HT1080 (cell line): ENCODE data around the gene POFUT1. TPM values are rescaled to one million over a fixed set of nuclear protein-coding genes. Genes with fewer than 3 reads are reported as not detected.
"Not testable (repeated sequence)": the region's sequence is repeated elsewhere in the genome, so short reads cannot be mapped to it uniquely, and the experiment has no call there.

ENCODE experiments used
- DNase-seq: peaks from one replicate; pipeline ENCODE4 v3.0.0-alpha.2; 2015; ENCODE audit warnings: low read depth
- polyA plus RNA-seq, 2 experiments: library from polyadenylated mRNA; depleted of rRNA; stranded (reverse); fragments of >200 nt; gene quantifications; 2 replicates each; pipeline ENCODE4 v1.2.3, GENCODE V29; 2015
- total RNA-seq: library from RNA; depleted of rRNA; stranded (reverse); fragments of >200 nt; shearing (Covaris generic); gene quantifications from 2 replicates; pipeline ENCODE4 v1.2.3, GENCODE V29; 2014; rRNA removed

Gene POFUT1
- total RNA-seq, result 75.8 and 82.3 TPM in 2 replicates
- polyA plus RNA-seq (2015; cell fraction: cytosol; rRNA removed), result 85.8 and 87.9 TPM in 2 replicates
- 88.7 and 92.7 TPM in 2 replicates for polyA plus RNA-seq (2015; cell fraction: nucleus; rRNA removed)

DNA sequence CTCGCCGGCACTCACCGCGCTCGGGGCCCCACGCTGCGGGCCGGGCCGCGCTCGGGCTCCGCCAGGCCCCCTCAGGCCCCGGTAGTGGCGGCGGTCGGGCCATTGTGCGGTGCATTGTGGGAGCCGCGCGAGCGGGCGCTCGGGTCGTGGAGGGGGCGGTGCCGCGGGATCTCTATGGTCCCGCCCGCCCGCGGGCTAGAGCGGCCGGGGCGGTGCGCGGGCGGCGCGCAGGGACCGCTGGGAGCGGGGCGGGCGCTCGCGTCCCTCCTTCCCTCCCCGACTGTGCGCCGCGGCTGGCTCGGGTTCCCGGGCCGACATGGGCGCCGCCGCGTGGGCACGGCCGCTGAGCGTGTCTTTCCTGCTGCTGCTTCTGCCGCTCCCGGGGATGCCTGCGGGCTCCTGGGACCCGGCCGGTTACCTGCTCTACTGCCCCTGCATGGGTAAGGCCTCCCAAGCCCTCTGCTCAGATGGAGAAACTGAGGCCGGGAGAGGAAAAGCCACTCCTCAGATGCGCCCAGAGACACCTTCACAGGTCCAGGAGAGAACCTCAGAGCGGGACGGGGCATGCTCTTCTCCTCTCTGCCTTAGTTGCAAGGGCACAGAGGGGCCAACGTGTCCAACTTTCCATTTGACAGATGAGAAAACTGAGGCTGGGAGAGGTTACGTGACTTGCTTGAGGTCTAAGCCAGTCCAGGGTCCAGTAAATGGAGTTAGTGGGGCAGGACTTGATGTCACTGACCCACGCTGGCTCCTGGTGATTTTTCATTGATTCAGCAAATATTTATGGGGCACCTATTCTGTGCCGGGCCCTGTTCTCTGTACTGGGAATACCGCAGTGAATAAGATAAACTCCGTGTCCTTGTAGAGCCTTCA lies at the start of gene POFUT1, which contains the start of gene PLAGL2:
Gene POFUT1 (plus strand): TSS at position 255 of the 873 bp plus-strand sequence. CDS start 62 bp downstream, at position 317.
Gene PLAGL2 (minus strand): TSS at position 118 of the 873 bp plus-strand sequence. CDS start 5,565 bp downstream, outside the sequence.
- peak; percentile 77 for DNase-seq

DNA sequence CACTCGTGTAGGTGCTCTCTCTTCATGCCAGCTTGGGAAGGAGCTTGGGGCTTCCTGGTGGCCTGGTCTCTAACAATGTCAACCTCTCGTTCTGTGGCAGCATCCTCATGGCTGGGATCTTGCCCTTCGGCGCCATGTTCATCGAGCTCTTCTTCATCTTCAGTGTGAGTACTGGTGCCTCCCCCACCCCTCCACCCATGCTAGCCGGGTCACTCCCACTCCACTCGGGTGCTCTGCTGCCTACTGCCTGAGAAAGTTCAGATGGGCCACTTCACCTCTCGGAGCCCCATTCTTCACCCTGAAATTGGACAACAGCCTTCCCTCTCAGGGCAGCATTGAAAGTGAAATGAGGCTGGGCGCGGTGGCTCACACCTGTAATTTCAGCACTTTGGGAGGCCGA lies 49.3 kb upstream of the POFUT1 start:
- DNase-seq, result no peak

- DNase-seq, result no peak
These were observed 48.6 kb upstream of the POFUT1 start for GRCh38 chr20:32158943-32159660.

GRCh38 chr20:32159766-32160221 lies 47.9 kb upstream of the POFUT1 start:
- no peak for DNase-seq

DNA sequence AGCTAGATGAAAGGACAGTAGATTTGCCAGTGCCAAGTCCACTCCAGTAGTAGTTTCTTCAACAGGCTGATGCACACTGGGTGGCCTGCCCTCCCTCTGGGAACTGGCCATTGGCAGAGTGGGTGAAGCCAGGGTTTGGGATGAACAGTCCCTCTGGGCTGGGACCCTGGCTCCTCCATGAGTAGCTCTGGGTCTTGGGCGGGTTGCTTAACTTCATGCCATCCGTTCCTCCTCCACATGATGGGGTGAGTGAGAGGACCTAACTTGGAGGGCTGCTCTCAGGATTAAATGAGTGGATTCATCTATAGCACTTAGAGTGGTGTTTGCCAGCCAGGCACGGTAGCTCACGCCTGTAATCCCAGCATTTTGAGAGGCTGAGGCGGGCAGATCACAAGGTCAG lies 47.3 kb upstream of the POFUT1 start:
- DNase-seq, result no peak

DNA sequence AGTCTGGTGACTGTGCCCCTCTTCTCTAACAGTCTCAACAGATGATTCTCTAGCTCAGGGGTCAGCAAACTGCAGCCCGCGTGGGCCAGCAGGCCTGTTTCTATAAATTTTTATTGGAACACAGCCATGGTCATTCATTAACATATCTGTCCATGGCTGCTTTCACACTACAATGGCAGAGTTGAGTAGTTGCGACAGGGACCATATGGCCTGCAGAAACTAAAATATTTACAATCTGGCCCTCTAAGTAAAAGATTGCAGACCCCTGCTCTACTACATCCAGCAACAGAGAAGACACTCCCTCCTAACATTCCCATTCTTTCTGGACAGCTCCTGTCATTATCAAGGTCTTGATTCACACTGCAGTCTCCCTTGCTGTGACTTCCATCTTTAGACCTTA lies 45.3 kb upstream of the POFUT1 start:
- DNase-seq, result no peak

- no peak for DNase-seq
These were observed 43.7 kb upstream of the POFUT1 start for GRCh38 chr20:32163951-32164350.

DNA sequence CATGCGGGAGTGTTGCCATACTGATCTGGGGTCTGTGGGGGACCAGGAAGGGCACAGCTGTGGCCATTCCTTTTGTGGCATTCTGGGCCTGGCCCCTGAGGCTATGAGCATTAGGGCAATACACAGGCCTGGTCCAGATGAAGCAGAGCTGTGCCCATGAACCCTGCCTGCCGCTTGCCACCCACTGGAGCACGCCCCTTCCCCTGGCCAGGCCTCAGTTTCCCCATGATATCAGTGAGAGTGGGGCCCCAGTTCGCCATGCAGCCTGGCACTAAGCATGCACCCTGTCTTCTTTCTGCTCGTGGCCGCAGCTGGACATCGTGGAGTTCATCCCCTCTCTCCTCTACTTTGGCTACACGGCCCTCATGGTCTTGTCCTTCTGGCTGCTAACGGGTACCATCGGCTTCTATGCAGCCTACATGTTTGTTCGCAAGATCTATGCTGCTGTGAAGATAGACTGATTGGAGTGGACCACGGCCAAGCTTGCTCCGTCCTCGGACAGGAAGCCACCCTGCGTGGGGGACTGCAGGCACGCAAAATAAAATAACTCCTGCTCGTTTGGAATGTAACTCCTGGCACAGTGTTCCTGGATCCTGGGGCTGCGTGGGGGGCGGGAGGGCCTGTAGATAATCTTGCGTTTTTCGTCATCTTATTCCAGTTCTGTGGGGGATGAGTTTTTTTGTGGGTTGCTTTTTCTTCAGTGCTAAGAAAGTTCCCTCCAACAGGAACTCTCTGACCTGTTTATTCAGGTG lies 42.5 kb upstream of the POFUT1 start:
- DNase-seq, result no peak

GRCh38 chr20:32165836-32166545 lies 41.7 kb upstream of the POFUT1 start:
- no peak for DNase-seq

DNA sequence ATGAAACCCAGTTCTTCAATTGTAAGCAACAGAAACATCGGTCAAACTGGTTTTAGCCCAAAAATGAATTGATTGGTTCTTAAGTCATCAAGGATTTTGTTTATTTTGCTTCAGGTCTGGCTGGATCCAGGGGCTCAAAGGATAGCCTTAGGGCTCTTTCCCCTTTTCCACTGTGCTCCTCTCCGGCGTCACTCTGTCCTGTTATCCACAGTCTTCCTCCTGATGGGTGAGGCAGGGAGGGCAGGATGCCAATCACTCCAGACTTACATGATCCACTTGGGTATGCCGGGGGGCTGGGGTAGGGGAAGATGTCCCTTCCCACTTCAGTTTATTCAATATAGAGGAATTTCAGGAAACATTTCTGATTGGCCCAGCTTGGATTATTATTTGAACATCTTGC lies 40.1 kb upstream of the POFUT1 start:
- no peak for DNase-seq

- peak; percentile 37 for DNase-seq
These were observed 39.3 kb upstream of the POFUT1 start for GRCh38 chr20:32168184-32168910.

DNA sequence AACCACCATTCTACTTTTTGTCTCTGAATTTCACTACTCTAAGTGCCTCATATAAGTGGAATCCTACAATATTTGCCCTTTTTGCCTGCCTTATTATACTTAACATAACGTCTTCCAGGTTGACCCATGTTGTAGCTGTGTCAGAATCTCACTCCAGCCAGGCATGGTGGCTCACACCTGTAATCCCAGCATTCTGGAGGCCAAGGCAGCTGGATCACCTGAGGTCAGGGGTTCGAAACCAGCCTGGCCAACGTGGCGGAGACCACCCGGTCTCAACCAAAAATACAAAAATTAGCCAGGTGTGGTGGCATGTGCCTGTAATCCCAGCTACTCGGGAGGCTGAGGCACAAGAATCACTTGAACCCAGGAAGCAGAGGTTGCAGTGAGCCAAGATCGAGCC lies 30.0 kb upstream of the POFUT1 start:
- not testable (repeated sequence) for DNase-seq

DNA sequence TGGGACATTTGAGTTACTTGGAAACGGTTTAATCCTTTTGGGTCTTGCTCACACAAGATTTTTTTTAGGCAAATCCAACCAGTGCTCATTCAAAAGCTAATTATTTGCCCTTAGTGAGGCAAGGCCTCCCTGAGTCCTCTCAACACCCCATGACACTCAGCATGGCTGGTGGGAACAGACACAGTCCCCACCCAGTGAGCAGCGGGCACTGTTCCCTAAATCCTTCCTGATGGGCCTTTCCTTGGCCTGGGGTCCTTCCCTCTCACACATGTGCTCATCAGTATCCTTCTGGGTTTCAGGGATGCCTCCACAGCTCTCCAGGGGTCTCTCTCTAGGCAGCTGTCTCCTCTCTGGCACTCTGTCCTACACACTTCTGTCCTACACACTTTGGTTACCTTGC lies 28.2 kb upstream of the POFUT1 start:
- no peak for DNase-seq

- no peak for DNase-seq
These were observed 27.7 kb upstream of the POFUT1 start for GRCh38 chr20:32179934-32180333.

DNA sequence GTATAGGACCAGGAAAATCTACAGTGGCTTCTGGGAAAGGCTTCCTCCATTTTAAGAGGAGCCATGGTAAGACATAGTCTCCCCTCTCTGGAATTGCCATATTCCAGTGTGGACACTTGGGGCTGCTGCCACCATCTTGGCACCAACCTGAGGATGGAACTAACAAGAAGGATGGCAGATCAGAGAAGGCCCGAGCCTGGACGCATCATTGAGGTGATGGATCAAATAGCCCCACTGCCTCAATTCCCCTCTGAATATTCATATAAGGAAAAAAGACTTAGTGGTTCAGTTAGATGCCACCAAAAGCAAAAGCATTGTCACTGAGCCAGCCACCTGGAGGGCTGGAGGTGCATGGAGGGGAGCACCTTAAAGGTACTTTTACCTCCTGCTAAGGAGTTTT lies 26.1 kb upstream of the POFUT1 start:
- DNase-seq, result no peak

DNA sequence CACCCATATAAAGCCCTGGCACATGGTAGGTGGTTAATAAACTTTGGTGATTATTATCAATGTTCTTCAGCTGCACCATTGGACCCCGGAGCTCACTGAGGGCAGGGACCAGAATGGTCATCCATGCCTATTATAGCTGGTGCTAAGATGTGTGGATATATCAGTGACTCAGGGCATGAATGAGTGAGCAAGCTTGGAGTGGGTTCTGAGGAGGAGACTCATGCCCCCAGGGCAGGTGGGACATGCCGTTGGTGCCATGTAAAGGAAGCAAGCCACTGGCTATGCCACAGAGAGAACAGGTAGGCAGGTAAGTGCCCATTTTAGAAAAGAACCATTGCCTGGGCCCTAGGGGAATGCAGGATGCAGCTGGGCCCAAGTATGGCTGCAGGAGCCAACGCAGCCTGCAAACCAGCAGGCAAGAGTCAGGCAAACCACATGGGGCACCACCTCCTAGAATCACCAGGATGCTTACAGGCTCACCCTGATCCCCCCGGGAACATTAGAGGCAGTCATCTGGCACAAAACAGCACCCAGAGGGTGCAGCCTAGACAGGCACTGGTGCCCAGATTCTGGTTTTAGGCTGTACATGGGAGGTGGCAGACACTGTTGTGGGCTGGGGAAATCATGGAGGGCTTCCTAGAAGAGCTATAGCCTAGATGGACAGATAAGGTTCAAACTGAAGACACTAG lies 23.6 kb upstream of the POFUT1 start:
- no peak for DNase-seq

GRCh38 chr20:32184961-32185603 lies 22.6 kb upstream of the POFUT1 start:
- DNase-seq, result no peak

GRCh38 chr20:32186506-32186905 lies 21.2 kb upstream of the POFUT1 start:
- DNase-seq, result no peak
